Ishikawa (cell line): ENCODE data around the gene TRIM3.

ENCODE experiments used
- CREB1 ChIP-seq: IDR thresholded peaks from 2 replicates; pipeline ENCODE4 v1.6.1; 2012; ENCODE audit warnings: low read depth
- EP300 ChIP-seq: IDR thresholded peaks from 2 replicates; pipeline ENCODE4 v1.6.1; 2012; ENCODE audit warnings: borderline replicate concordance
- REST ChIP-seq: IDR thresholded peaks from 2 replicates; pipeline ENCODE4 v1.6.1; 2012; ENCODE audit warnings: low read depth, mild to moderate bottlenecking

- TF ChIP-seq EP300 = no peak
- no peak for TF ChIP-seq REST
- no peak for TF ChIP-seq CREB1
Measured at GRCh38 chr11:6401464-6401863, 72.3 kb downstream of the TRIM3 start.
